Gastroesophageal sphincter (tissue), 4 donors: Measurements from ENCODE around the gene CAV1. TPM values are rescaled to one million over a fixed set of nuclear protein-coding genes. Genes with fewer than 3 reads are reported as not detected.
A peak's percentile ranks its signal among the peaks of the same experiment; 100 is the strongest.

Experiments used
- ATAC-seq: fragments of 150-250 bp; one replicate; pipeline ENCODE4 v1.9.1; 2016; ENCODE audit warnings: mild to moderate bottlenecking, moderate library complexity
- H3K27ac ChIP-seq, 4 donors: fragments of 200-600 bp; sonication (generic) in 3 of 4; 1 replicate in 3 of 4; 2 replicates in 1 of 4; pipeline ENCODE4 v1.5.1; 2016 to 2019
- H3K27me3 ChIP-seq: fragments of 200-600 bp; sonication (generic); one replicate; pipeline ENCODE4 v1.5.1; 2019
- H3K36me3 ChIP-seq, 2 donors: fragments of 200-600 bp; sonication (generic); one replicate each; pipeline ENCODE4 v1.5.1; 2019; ENCODE audit warnings: control low read depth in 1 of 2
- H3K4me1 ChIP-seq, 3 donors: fragments of 200-600 bp; sonication (generic); 1 replicate in 2 of 3; 2 replicates in 1 of 3; pipeline ENCODE4 v1.5.1; 2016 to 2019; ENCODE audit warnings: control low read depth in 2 of 3
- H3K4me3 ChIP-seq, 2 donors: fragments of 200-600 bp; sonication (generic); one replicate each; pipeline ENCODE4 v1.5.1; 2019; ENCODE audit warnings: mild to moderate bottlenecking in 1 of 2, moderate library complexity in 1 of 2
- H3K9me3 ChIP-seq, 3 donors: fragments of 200-600 bp; sonication (generic); one replicate each; pipeline ENCODE4 v1.5.1; 2017 to 2019; ENCODE audit warnings: control low read depth in 2 of 3
- EP300 ChIP-seq: sonication (generic); formaldehyde crosslinking; IDR thresholded peaks from one replicate; pipeline ENCODE4 v1.6.1; 2017; ENCODE audit warnings: antibody characterized with exemption, mild to moderate bottlenecking
- POLR2A ChIP-seq, 2 donors: fragments of 450-650 bp; IDR thresholded peaks; one replicate each; pipeline ENCODE4 v1.6.1; 2017; ENCODE audit warnings: antibody characterized with exemption in 2 of 2, mild to moderate bottlenecking in 2 of 2, moderate library complexity in 1 of 2
- POLR2AphosphoS5 ChIP-seq: sonication (generic); formaldehyde crosslinking; IDR thresholded peaks from one replicate; pipeline ENCODE4 v1.6.1; 2017; ENCODE audit warnings: antibody characterized with exemption
- WGBS, 2 donors: methylation state at CpG; one replicate each; pipeline ENCODE4 v1.1.5; 2018; ENCODE audit warnings: low coverage in 1 of 2; 5-methylcytosine and 5-hydroxymethylcytosine counted together
- total RNA-seq, 4 donors: library from RNA; depleted of rRNA; stranded (reverse); fragments of >200 nt; gene quantifications; one replicate each; pipeline ENCODE4 v1.1.0, GENCODE V29; 2016
- TF ChIP-seq, protein P1 (sequence below), 4 experiments: fragments of 200-600 bp in 2 of 4; fragments of 450-650 bp in 2 of 4; sonication (generic) in 1 of 4; IDR thresholded peaks; one replicate each; pipeline ENCODE4 v1.5.1; 2017 to 2019; ENCODE audit warnings: antibody characterized with exemption in 4 of 4, mild to moderate bottlenecking in 2 of 4, moderate library complexity in 2 of 4

Gene CAV1
- total RNA-seq, 4 donors from 2014 or later, result 546 to 772 (median 602) TPM

DNA sequence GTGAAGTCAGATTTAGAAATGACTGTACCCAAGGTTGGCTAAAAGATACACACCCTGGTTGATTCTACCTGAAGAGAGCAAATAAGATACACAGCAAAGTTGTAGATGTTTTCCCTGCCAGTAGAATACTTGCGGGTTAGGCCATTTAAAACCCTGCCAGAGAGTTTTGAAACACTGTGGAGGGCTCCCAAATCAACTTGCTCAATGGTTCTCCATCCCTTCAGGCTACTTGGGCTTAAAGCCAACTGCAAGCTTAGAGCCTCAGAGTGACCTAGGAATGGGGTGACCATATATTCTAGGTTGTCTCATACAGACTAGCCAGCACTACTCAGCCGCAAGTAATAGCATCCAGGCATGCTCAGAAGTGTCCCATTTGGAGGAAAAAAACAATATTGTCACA is 10.0 kb downstream of the CAV1 start:
- Histone ChIP-seq H3K27ac (peak overlapping the region in 3 of 4 donors; percentile 17 to 47 (median 38)), H3K9me3 (no peaks in the 10 kb centered on the region), H3K36me3 (peaks cover 3 to 53% of the 10 kb centered on the region in 2 donors), H3K4me1 (peaks cover 11 to 94% (median 12%) of the 10 kb centered on the region in 3 donors), H3K27me3 (no peaks in the 10 kb centered on the region), H3K4me3 (no peak overlapping the region)
- 50 to 72% methylated on average over 1 to 2 of the region's 2 CpGs for WGBS, 2 donors
- ATAC-seq, result peak; percentile 77
- TF ChIP-seq, protein P1, sequence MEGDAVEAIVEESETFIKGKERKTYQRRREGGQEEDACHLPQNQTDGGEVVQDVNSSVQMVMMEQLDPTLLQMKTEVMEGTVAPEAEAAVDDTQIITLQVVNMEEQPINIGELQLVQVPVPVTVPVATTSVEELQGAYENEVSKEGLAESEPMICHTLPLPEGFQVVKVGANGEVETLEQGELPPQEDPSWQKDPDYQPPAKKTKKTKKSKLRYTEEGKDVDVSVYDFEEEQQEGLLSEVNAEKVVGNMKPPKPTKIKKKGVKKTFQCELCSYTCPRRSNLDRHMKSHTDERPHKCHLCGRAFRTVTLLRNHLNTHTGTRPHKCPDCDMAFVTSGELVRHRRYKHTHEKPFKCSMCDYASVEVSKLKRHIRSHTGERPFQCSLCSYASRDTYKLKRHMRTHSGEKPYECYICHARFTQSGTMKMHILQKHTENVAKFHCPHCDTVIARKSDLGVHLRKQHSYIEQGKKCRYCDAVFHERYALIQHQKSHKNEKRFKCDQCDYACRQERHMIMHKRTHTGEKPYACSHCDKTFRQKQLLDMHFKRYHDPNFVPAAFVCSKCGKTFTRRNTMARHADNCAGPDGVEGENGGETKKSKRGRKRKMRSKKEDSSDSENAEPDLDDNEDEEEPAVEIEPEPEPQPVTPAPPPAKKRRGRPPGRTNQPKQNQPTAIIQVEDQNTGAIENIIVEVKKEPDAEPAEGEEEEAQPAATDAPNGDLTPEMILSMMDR (IDR thresholded peaks at IDR 0.05), result no peak
- no peak for TF ChIP-seq EP300
- peak; percentile 55 for TF ChIP-seq POLR2AphosphoS5
- TF ChIP-seq POLR2A (IDR thresholded peaks at IDR 0.05), result no peak

DNA sequence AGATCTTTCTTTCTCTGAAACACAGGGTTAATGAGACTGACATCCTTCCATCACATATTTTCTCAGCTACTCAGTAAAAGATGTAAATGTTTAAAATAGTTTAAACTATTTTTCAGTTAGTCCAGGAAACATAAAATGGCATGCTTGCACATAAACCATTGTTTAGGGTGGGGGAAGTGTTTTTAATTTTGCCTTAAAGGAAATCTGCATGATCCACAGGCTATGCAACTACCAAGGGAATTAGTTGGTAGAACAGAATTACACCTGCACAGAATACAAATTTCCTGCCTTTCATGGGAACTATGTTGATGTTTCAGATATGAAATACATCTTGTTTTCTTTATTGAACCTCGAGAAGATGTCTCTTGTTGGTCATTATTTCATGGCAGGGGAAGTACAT is 10.6 kb downstream of the CAV1 start:
- 54 to 65% methylated on average over 1 of the region's 1 CpG for WGBS, 2 donors
- H3K4me1 ChIP-seq, result peaks cover 11 to 94% (median 12%) of the 10 kb centered on the region in 3 donors
- no peaks in the 10 kb centered on the region for H3K9me3 ChIP-seq
- peak overlapping the region in 2 of 4 donors; percentile 17 to 38 for H3K27ac ChIP-seq
- no peak for ATAC-seq
- H3K27me3 ChIP-seq, result no peaks in the 10 kb centered on the region
- peaks cover 3 to 53% of the 10 kb centered on the region in 2 donors for H3K36me3 ChIP-seq
- H3K4me3 ChIP-seq, result no peak overlapping the region
- no peak for TF ChIP-seq POLR2AphosphoS5
- no peak for TF ChIP-seq EP300
- TF ChIP-seq, protein P1 (IDR thresholded peaks at IDR 0.05), result no peak
- TF ChIP-seq POLR2A (IDR thresholded peaks at IDR 0.05), result no peak

DNA sequence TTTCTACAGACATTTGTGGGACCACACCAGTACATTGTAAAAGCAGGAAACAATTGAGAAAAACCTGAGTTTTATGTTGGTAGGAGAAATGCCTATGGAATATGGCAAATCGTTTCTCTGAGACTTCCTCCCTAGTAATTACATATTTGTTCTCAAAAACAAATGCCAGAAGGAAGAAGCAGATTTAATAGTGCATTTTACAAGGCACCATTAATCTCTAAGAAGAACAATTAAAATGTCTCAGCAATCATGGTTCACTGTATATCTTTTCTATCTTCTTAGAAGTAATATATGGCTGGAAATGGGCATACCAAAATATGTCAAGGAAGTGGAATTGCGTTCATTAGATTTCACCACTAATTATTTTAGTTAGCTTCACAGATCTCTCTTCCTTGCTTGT is 13.3 kb downstream of the CAV1 start:
- Histone ChIP-seq H3K4me1 (peaks cover 21 to 95% (median 27%) of the 10 kb centered on the region in 3 donors), H3K9me3 (no peaks in the 10 kb centered on the region), H3K27me3 (no peaks in the 10 kb centered on the region), H3K36me3 (peaks cover 3 to 42% of the 10 kb centered on the region in 2 donors), H3K4me3 (no peak overlapping the region), H3K27ac (peak overlapping the region in 3 of 4 donors; percentile 46 to 54 (median 52))
- TF ChIP-seq POLR2AphosphoS5 (no peak), EP300 (no peak), POLR2A (IDR thresholded peaks at IDR 0.05) (no peak)
- TF ChIP-seq, protein P1 (IDR thresholded peaks at IDR 0.05), result no peak
- ATAC-seq, result no peak
- 56 to 63% methylated on average over 2 of the region's 2 CpGs for WGBS, 2 donors

DNA sequence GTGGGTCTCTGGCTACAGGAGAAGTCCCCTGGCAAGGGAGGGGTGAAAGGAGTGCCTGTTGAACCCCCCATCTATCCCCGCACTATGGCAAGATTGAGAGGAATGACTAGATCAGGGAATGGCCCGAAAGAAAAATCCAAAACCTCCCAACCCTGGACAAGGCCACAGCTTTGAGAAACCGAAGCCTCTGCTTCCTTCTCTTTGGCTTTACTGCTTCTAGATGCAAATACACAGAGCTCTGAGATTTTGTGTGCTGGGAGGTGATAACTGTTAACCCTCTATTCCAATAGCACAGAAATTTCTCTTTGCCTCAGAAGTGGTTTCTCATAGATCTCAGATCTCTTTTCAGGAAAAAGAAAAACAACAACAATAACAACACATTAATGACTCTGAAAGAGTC is 15.0 kb downstream of the CAV1 start:
- Histone ChIP-seq H3K27ac (peak overlapping the region in 3 of 4 donors; percentile 46 to 70 (median 48)), H3K9me3 (no peaks in the 10 kb centered on the region), H3K4me3 (no peak overlapping the region), H3K36me3 (peaks cover 3 to 41% of the 10 kb centered on the region in 2 donors), H3K27me3 (no peaks in the 10 kb centered on the region), H3K4me1 (peaks cover 18 to 96% (median 30%) of the 10 kb centered on the region in 3 donors)
- ATAC-seq, result no peak
- 28 to 100% methylated on average over 1 to 2 of the region's 3 CpGs for WGBS, 2 donors
- TF ChIP-seq POLR2AphosphoS5 (no peak), EP300 (no peak), POLR2A (IDR thresholded peaks at IDR 0.05) (no peak)
- TF ChIP-seq, protein P1 (IDR thresholded peaks at IDR 0.05), result no peak

DNA sequence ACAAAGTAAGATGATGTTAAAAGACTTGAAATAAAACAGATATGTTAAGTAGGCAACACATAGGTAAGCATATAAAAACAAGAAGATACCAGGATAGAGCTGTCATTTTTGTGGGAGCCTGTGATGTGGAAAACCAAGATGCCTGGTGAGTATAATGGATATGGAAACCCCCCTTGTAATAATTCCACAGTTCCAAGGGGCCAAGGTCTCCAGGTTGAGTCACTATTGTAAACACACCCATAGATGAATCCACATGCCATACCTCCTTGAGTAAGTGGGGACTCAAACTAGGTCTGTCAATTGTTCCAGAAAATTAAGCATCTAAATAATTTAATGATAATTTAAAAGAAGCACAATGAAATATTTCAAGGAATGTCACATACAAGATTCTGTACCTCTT is 15.9 kb downstream of the CAV1 start:
- Histone ChIP-seq H3K27me3 (no peaks in the 10 kb centered on the region), H3K4me1 (peaks cover 12 to 96% (median 26%) of the 10 kb centered on the region in 3 donors), H3K27ac (peak overlapping the region in 2 of 4 donors; percentile 46 to 70), H3K9me3 (no peaks in the 10 kb centered on the region), H3K36me3 (peaks cover 3 to 33% of the 10 kb centered on the region in 2 donors), H3K4me3 (no peak overlapping the region)
- ATAC-seq, result no peak
- TF ChIP-seq, protein P1 (IDR thresholded peaks at IDR 0.05), result no peak
- TF ChIP-seq POLR2AphosphoS5, result no peak
- no peak for TF ChIP-seq EP300
